Natural killer cell (primary cell): ENCODE results near the gene PQBP1. TPM values are rescaled to one million over a fixed set of nuclear protein-coding genes. Genes with fewer than 3 reads are reported as not detected.

Source experiments
- ATAC-seq, 3 donors: fragments of 150-1000 bp in 2 of 3; fragments of 200-7000 bp in 1 of 3; cut with Tn5 transposase; 1 replicate in 1 of 3; 2 replicates in 2 of 3; pipeline ENCODE4 v1.10.0; 2021; ENCODE audit warnings: mild to moderate bottlenecking in 2 of 3, moderate library complexity in 2 of 3
- DNase-seq, 2 donors: peaks; one replicate each; pipeline versions ENCODE4 v3.0.0 to v3.0.0-alpha.2; 2013 to 2021; ENCODE audit warnings: mixed read lengths in 1 of 2
- H3K27ac ChIP-seq: one replicate; pipeline ENCODE4 v1.5.1; 2013; ENCODE audit warnings: mild to moderate bottlenecking, low read length
- H3K27me3 ChIP-seq: one replicate; pipeline ENCODE4 v1.6.1; 2013; ENCODE audit warnings: low read length; ENCODE audit not compliant: control insufficient read depth, insufficient read depth
- H3K36me3 ChIP-seq: one replicate; pipeline ENCODE4 v1.6.1; 2013; ENCODE audit warnings: low read length; ENCODE audit not compliant: control insufficient read depth, insufficient read depth
- H3K4me1 ChIP-seq: one replicate; pipeline ENCODE4 v1.6.1; 2013; ENCODE audit warnings: low read length; ENCODE audit not compliant: control insufficient read depth, insufficient read depth
- H3K4me3 ChIP-seq: one replicate; pipeline ENCODE4 v1.5.1; 2013; ENCODE audit warnings: low read length
- H3K9me3 ChIP-seq: one replicate; pipeline ENCODE4 v1.6.1; 2013; ENCODE audit warnings: low read length; ENCODE audit not compliant: control insufficient read depth, insufficient read depth
- H3K27ac Mint-ChIP-seq, 2 donors: one replicate each; pipeline ENCODE4 v1.8.0; 2022; ENCODE audit warnings: mild to moderate bottlenecking in 2 of 2, mixed read lengths in 2 of 2, moderate library complexity in 1 of 2
- H3K27me3 Mint-ChIP-seq, 2 donors: one replicate each; pipeline ENCODE4 v1.8.0; 2022; ENCODE audit warnings: low read depth in 2 of 2, mixed read lengths in 2 of 2
- H3K36me3 Mint-ChIP-seq: one replicate; pipeline ENCODE4 v1.8.0; 2022; ENCODE audit warnings: mixed read lengths
- H3K4me1 Mint-ChIP-seq, 2 donors: one replicate each; pipeline ENCODE4 v1.8.0; 2022; ENCODE audit warnings: mixed read lengths in 2 of 2
- H3K4me3 Mint-ChIP-seq: one replicate; pipeline ENCODE4 v1.8.0; 2022; ENCODE audit warnings: mild to moderate bottlenecking, moderate library complexity, mixed read lengths
- H3K9me3 Mint-ChIP-seq, 2 donors: one replicate each; pipeline ENCODE4 v1.8.0; 2022; ENCODE audit warnings: mixed read lengths in 2 of 2
- WGBS: methylation state at CpG from one replicate; pipeline ENCODE4 v1.1.7; 2013; ENCODE audit warnings: missing lambda C conversion rate; ENCODE audit not compliant: insufficient coverage; 5-methylcytosine and 5-hydroxymethylcytosine counted together
- intact Hi-C: fragments of 100-400 bp; cut with micrococcal nuclease; formaldehyde crosslinking; loops from one replicate; pipeline ENCODE4 v1.14.2; 2022
- total RNA-seq, 4 donors: library from RNA; stranded (reverse); fragments of 120-200 nt in 1 of 4; gene quantifications; one replicate each; pipeline versions ENCODE4 v1.2.3 to v1.2.4, GENCODE V29; 2013 to 2022
- TF ChIP-seq, protein P1 (sequence below): fragments of 200-600 bp; IDR thresholded peaks from one replicate; pipeline ENCODE4 v1.8.0; 2022; ENCODE audit warnings: antibody characterized with exemption

Gene PQBP1
- total RNA-seq, 3 donors from 2014 or later (not counting 1 experiment from before 2014, with no cell fraction given) = 57.2 to 62.0 (median 59.1) TPM

DNA sequence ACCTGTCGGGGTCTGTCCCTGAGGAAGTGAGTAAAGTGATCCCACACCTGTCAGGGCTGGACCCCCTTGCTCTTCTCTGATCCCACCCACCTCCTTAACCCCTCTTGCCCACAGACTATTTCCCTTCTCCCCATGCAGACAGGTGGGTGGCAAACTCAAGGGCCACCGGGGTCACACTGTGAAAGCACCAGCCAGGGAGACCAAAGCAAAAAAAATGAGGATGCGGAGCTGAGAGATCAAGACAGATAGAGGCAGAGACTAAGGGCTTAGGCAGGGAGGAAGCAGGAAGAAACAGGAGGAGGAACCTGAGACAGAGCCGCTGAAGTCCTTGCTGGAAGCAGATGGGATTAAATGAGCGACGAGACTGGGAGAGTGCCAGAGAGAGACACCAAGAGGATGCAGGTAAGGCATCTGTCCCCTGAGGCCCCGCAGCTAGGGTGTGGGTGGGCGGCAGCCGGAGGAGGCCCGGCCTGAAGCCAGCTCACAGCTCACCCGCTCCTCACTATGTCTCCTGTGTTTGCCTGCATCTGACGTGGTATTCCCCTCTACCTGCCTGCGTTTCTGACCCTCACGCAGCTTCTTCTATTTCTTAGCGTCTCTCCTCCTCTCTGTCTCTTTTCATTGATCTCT lies 7.3 kb upstream of the PQBP1 start:
- Mint-ChIP-seq H3K4me3 (peak overlapping the region; percentile 77), H3K27me3 (no peaks in the 10 kb centered on the region), H3K9me3 (no peaks in the 10 kb centered on the region), H3K36me3 (no peaks in the 10 kb centered on the region), H3K27ac (peak overlapping the region in 1 of 2 donors; percentile 58), H3K4me1 (peaks cover 6 to 14% of the 10 kb centered on the region in 2 donors)
- intact Hi-C loops = no loop called here
- Histone ChIP-seq H3K27me3 (no peaks in the 10 kb centered on the region), H3K27ac (no peak overlapping the region), H3K4me1 (peaks cover 14% of the 10 kb centered on the region), H3K36me3 (peaks cover 10% of the 10 kb centered on the region), H3K9me3 (no peaks in the 10 kb centered on the region), H3K4me3 (peak overlapping the region; percentile 13)
- WGBS = 36% methylated on average over 14 of the region's 15 CpGs
- TF ChIP-seq, protein P1, sequence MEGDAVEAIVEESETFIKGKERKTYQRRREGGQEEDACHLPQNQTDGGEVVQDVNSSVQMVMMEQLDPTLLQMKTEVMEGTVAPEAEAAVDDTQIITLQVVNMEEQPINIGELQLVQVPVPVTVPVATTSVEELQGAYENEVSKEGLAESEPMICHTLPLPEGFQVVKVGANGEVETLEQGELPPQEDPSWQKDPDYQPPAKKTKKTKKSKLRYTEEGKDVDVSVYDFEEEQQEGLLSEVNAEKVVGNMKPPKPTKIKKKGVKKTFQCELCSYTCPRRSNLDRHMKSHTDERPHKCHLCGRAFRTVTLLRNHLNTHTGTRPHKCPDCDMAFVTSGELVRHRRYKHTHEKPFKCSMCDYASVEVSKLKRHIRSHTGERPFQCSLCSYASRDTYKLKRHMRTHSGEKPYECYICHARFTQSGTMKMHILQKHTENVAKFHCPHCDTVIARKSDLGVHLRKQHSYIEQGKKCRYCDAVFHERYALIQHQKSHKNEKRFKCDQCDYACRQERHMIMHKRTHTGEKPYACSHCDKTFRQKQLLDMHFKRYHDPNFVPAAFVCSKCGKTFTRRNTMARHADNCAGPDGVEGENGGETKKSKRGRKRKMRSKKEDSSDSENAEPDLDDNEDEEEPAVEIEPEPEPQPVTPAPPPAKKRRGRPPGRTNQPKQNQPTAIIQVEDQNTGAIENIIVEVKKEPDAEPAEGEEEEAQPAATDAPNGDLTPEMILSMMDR = no peak
- DNase-seq (peak in 1 of 2 donors; percentile 20), ATAC-seq (no peak)

DNA sequence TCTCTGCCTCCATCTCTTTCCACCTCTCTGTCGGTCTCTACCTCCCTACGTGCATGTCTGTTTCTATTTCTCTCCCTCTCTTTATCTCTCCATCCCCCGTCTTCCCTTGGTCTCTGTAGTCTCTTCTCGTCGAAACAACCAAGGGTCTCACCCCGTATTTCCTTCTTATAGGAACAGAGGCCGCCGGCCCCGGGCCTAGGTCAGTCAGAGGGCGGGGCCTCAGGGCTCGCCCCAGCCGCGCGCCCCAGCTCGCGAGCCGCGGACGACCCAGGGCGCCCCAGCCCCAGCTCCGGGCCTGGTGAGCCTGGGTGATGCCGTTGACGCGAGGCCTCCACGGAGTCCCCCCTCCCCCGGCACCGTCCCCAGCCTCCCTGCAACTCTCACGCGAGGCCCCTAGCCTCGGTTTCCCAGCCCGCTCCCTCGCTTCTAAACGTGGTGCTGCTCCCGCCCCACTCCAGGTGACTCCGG lies 6.8 kb upstream of the PQBP1 start:
- H3K27me3 Mint-ChIP-seq = no peaks in the 10 kb centered on the region
- no peak overlapping the region for H3K27ac ChIP-seq
- H3K36me3 Mint-ChIP-seq = no peaks in the 10 kb centered on the region
- no peaks in the 10 kb centered on the region for H3K27me3 ChIP-seq
- no peaks in the 10 kb centered on the region for H3K9me3 Mint-ChIP-seq
- H3K4me3 ChIP-seq = peak overlapping the region; percentile 33
- H3K4me1 ChIP-seq = peaks cover 14% of the 10 kb centered on the region
- DNase-seq = peak in 1 of 2 donors; percentile 52
- peaks cover 6 to 15% of the 10 kb centered on the region in 2 donors for H3K4me1 Mint-ChIP-seq
- peak overlapping the region in 1 of 2 donors; percentile 58 for H3K27ac Mint-ChIP-seq
- peaks cover 10% of the 10 kb centered on the region for H3K36me3 ChIP-seq
- TF ChIP-seq, protein P1 = no peak
- peak; percentile 15 to 55 (median 29) for ATAC-seq
- peak overlapping the region; percentile 77 for H3K4me3 Mint-ChIP-seq
- intact Hi-C loops = no loop called here
- under 1% methylated on average over 35 of the region's 35 CpGs for WGBS
- no peaks in the 10 kb centered on the region for H3K9me3 ChIP-seq

DNA sequence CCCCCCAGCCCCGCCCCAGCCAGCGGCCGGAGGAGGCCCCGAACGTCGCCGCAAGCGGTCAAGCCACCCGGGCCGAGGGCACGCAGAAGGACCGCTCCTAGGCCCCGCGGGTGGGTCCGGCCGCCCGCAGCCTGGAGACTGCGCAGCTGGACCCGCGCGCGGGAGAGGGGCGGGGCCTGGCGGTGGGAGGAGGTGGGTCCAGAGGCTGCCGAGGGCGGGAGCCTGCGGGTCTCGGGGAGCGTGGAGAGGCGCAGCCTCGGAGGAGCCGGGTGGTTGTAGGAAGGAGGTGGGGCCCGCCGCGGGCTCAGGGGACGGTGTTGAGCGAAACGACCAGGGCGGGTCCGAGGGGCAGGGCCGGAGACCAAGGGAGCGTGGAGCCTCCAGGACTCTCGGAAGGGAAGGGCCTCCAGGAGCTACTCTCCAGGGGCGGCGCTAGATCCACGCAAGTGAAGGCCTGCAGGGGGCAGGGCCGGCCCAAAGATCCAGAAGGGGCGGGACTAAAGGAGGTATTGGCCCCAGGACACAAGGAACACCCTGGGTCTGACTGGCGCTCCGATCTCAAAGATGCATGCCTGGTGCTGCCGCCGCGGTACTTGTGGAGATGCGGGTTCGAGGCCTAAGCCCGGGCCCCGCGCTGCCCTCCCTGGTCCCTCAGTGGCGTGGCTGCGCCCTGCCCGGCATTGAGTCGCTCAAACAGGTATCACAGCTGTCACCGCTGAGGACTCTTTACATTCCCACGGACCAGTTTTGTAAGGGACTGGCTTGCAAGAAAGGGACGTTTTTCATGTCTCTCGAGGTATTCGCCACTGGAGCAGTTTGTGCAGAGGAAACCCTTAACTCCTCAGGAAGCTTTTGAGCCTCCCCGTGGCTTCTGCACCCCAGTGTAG lies 6.1 kb upstream of the PQBP1 start:
- WGBS = 2% methylated on average over 66 of the region's 68 CpGs
- intact Hi-C loops = no loop called here
- Histone ChIP-seq H3K27ac (no peak overlapping the region), H3K9me3 (no peaks in the 10 kb centered on the region), H3K4me1 (peaks cover 20% of the 10 kb centered on the region), H3K4me3 (peak overlapping the region; percentile 60), H3K27me3 (no peaks in the 10 kb centered on the region), H3K36me3 (peaks cover 10% of the 10 kb centered on the region)
- TF ChIP-seq, protein P1 = peak; percentile 60
- peak overlapping the region; percentile 78 for H3K4me3 Mint-ChIP-seq
- no peaks in the 10 kb centered on the region for H3K9me3 Mint-ChIP-seq
- peak overlapping the region in 1 of 2 donors; percentile 58 for H3K27ac Mint-ChIP-seq
- H3K4me1 Mint-ChIP-seq = peaks cover 6 to 18% of the 10 kb centered on the region in 2 donors
- H3K36me3 Mint-ChIP-seq = no peaks in the 10 kb centered on the region
- ATAC-seq (peak; percentile 90 to 95 (median 91)), DNase-seq (peak; percentile 66 to 86)
- H3K27me3 Mint-ChIP-seq = no peaks in the 10 kb centered on the region
